NCI-H128 (cell line): ENCODE measurements around the gene CAPS.
"Not testable (repeated sequence)": the region's sequence is repeated elsewhere in the genome, so short reads cannot be mapped to it uniquely, and the experiment has no call there.

Source experiments
- DNase-seq: peaks from one replicate; lab custom pipeline; 2025; ENCODE audit not compliant: unreplicated experiment; lab: John Stamatoyannopoulos, UW

Gene CAPS

DNA sequence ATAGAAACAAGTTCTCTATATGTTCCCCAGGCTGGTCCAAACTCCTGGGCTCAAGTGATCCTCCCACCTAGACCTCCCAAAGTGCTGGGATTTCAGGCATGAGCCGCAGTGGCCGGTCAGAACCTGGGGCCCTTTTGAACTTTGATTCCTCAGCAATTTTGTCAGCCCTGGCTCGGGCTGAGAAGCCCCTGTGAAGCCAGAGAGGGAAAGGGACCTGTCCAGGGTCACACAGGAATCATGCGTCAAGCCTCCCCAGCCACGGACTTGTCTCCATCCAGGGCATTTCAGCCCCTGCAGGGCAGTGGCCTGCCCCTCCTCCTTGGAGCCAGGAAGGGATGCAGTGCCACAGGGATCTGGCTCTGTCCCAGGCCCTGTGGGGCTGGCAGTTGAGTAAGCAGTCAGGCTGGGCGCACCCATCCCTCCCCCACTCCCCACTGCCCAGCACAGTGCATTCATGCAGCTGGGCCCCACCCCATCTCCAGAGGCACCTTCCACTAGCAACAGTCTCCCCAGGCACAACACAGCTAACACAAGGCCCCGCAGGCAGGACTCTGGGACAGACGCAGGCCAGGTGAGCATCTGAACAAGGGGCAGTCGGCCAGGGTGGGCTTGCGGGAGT lies at the start of gene CAPS:
CAPS (plus strand) TSS at position 516 of the 619 bp plus-strand sequence. CDS start 153 bp downstream, outside the sequence.
- DNase-seq: no peak

DNA sequence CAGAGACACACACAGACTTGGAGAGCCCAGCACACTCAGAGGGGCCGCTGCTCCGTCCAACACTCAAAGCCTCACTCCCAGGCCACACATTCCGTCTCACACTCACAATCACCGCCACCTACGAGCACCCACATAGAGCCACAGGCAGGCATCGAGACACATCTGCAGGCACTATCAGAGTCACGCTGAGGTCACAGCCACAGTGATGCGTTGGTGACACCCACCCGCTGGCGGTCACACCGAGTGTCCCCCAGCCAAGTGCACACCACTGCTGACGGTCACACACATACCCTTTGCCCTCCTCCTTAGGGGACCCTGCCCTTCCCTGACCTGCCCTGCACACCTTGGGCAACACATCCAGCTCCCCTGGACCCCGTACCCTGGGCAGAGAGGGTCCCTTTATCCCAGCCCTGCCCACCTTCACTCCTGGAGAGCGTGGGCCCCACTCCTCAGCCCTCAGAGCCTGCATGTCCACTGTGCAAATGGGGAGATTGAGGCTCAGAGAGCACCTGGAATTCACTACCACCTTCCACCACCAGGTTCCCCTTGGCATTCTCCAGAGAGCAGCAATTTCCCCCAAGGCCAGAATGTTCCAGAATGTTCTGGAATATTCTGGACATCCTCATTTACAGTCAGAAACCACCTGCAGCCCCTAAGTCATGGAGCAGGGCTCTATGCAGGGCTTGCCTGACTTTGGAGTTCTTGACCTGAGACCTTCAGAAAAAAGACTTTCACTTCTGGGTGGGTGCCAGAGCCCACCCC lies 49.1 kb upstream of the CAPS start:
- no peak for DNase-seq

DNA sequence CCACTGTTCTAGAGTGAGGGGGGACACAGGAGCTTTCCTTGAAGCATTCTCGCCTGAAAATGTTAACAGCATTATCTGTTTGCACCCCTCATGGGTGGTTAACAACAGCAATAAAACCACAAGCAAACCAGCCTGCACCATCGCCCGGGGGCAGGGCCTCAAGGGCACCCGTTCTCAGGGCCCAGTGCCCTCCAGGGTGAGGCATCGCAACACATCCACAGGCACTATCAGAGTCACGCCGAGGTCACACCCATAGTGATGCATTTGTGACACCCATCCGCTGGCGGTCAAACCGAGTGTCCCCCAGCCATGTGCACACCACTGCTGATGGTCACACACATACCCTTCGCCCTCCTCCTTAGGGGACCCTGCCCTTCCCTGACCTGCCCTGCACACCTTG lies 48.3 kb upstream of the CAPS start:
- DNase-seq: no peak

DNA sequence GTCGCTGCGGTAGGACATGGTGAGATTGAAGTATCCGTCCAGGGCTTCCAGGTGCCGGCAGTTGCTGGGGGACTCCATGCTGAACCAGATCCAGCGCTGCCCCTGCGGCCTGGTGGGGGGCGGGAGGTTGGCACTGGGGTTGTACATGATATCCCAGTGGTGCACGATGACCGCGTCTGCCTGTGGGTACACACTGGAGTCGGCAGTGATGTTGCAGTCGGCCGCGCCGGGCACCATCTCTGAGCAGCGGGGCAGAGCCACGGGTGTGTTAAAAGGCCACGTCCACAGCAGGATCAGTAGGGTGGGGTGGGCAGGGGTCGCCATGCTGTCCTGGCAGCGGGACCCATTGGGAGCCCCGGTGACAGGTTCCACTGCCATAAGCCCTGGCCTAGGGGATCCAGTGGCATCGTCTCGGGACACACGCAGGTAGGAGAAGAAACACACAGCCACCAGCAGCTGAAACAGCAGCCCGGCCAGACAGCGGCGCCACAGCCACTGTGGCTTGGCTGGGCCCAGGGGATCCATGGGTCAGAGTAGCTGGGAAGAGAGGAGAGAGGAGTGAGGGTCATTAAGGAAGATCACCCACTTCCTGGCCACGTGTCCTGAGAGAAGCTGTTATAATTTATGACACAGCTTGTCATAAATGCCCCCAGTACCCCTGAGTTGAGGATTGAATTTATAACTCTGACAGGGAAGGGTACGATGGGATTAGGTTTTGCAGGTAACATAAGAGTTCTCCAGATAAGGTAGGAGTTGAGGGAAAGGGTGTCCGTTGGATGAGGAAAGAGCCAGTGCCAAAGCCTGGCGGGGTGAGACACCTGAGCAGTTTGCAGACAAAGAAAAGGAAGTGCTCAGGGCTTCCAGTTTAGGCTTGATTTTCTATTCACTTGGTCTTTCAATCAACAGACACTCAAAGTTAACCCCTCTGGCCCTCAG lies 46.6 kb upstream of the CAPS start:
- no peak for DNase-seq

DNA sequence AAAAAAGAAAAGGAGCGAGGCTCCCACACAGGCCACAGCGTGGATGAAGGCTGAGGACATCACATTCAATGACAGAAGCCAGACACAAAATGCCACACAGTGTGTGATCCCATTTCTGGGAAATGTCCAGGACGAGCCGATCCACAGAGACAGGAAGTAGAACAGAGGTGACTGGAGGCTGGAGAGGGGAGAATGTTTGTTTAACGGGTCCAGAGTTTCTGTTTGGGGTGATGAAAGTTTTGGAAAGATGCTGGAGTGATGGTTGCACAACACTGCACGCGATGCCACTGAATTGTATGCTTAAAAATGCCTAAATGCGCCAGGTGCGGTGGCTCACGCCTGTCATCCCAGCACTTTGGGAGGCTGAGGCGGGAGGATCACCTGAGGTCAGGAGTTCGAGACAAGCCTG lies 43.1 kb upstream of the CAPS start:
- no peak for DNase-seq

DNA sequence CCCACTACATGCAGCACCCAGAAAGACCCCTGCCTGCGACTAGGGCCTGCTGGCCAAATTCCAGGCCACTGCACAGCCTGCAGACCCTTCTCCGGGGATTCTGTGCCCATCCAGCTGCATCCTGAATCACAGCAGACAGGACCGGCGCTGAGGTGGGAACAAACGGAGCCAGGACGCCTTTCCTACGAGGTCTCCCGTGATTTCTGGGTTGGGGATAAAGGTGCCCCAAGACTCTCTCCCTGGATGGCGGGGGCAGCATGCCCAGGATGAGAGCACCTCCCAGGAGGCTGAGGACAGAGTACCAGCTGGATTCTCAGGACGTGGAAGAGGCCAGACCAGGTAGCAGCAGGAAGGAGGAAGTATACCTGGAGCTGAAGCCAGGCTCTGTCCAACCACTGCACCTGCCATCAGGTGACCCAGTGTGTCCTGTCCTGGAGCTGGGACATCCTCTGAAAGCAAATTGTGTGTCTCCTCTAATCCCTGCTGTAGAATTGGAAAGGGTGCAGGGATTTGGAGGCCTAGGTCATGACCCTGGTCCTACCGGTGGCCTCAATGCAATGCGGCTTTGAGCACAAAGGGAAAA lies 40.3 kb upstream of the CAPS start:
- DNase-seq: no peak

DNA sequence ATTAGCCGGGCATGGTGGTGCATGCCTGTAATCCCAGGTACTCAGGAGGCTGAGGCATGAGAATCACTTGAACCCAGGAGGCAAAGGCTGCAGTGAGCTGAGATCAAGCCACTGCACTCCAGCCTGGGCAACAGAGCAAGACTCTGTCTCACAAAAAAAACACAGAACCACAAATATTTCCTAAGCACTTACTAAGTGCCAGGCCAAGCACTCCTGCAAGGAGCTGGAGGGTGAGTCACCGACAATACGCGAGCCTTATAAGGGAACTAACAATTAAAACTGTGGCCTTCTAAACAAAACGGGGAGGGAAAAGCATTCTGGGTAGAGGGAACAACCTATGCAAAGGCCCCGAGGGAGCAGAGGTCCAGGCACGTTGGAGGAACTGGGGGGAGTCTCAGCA lies 39.6 kb upstream of the CAPS start:
- DNase-seq: not testable (repeated sequence)

DNA sequence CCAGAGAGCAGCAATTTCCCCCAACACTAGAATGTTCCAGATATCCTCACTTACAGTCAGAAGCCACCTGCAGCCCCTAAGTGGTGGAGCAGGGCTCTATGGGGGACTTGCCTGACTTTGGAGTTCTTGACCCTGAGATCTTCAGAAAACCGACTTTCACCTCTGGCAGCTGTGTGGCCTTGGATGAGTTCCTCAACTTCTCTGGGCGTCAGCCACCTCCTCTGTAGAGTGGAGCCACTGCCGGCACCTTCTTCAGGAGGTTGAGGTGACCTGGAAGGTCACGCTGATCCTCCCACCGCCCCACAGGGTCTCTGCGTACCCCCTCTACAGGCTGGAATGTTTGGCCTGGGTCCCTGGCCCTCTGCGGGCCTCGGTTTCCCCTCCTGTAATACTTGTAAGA lies 36.6 kb upstream of the CAPS start:
- DNase-seq: no peak

DNA sequence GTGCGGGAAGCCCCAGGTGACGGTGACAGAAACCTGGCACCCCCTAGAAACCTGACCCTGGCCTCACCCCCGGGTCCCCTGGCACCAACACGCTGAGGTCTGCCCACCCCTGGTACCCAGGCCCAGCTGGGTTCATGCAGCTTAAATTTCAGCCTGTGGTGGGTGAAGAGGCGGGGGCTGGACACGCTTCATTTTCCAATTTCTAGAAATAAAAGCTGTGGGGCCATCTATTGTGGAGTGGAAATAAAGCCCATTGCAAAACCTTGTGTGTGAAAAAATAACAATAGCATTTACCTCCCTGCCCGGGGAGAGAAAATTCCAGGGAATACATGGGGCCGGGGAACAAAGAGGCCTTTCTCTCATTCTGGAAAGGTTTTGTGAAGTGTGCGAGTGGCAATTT lies 36.2 kb upstream of the CAPS start:
- no peak for DNase-seq

DNA sequence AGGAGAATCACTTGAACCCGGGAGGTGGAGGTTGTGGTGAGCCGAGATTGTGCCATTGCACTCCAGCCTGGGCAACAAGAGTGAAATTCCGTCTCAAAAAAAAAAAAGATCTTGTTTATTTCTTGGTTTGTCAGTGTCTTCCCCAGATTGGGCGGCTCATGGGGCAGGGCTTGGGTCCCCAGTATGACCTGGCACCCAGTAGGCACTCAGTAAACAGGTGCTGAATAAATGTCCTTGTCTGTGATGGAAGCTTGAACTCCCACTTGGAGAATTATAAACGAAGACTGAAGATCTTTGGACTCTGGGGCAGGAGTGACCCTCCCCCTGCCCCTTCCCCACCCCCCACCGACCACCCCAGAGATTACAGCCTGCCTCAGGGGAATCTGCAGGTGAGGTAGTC lies 33.9 kb upstream of the CAPS start:
- no peak for DNase-seq

DNA sequence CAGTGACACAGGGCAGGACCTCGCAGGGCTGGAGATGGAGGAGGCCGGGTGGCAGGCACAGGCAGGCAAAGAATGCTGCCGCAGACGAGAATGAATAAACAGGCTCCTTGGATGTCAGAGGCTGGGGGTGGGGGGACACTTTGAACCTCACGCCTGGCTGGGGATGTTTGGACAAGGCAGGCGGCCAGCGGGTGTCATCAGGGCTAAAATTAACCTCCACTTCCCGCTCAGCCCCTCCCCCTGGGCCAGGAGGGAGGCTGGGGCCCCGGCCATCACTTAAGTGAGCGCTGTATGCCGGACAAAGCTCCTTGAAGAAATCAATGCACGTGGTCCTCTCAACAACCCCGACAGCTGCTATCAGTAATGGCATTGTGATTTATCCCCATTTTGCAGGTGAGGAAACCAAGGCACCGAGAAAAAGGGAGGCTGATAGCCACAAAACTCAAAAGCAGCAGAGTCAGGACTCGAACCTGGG lies 33.4 kb upstream of the CAPS start:
- no peak for DNase-seq

DNA sequence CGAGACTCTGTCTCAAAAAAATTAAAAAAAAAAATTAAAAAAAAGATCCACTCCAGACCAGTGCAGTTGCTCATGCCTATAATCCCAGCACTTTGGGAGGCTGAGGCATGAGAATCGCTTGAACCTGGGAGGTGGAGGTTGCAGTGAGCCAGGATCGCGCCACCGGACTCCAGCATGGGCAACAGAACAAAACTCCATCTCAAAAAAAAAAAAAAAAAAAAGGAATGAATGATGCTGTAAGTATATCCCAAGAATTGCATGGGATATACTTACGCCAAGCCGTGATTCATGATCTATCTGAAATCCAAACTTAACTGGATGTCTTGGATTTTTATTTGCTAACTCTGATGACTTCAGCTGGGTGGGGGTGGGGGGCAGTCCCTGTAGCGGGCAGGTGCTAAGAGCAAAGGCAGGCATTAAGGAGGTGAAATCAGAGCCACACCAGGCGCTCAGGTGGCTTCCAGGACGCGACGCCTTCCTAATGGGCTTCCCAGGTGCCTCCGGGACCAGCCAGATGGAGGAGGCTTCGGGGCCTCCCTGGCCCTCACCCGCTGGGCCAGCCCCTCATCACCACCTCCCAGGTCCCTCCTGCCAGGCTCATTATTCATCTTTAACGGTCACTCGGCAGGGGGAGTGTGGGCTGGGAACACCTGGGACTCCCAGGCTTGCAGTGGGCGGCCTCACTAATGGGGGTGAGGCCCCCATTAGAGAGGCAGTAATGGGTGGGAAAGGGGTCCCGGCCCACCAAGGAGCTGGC lies 32.3 kb upstream of the CAPS start:
- no peak for DNase-seq

DNA sequence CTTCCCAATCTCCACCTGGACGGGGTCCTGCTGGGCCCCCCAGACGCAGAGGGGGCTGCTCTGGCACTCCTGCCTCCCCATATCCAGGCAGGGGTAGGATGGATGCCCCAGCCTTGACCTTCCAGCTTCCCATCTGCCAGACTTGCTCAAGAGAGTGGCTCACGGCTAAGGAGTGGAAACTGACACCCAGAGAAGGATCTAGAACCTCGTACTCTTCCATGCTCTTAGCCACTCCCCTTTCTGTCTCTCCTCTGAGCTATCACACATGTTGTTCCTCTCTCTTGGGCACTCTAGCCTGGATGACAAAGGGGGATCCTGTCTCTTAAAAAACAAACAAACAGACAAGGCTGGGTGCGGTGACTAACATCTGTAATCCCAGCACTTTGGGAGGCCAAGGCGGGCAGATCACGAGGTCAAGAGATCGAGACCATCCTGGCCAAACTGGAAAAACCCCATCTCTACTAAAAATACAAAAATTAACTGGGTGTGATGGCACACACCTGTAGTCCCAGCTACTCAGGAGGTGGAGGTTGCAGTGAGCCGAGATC lies 31.6 kb upstream of the CAPS start:
- DNase-seq: no peak

DNA sequence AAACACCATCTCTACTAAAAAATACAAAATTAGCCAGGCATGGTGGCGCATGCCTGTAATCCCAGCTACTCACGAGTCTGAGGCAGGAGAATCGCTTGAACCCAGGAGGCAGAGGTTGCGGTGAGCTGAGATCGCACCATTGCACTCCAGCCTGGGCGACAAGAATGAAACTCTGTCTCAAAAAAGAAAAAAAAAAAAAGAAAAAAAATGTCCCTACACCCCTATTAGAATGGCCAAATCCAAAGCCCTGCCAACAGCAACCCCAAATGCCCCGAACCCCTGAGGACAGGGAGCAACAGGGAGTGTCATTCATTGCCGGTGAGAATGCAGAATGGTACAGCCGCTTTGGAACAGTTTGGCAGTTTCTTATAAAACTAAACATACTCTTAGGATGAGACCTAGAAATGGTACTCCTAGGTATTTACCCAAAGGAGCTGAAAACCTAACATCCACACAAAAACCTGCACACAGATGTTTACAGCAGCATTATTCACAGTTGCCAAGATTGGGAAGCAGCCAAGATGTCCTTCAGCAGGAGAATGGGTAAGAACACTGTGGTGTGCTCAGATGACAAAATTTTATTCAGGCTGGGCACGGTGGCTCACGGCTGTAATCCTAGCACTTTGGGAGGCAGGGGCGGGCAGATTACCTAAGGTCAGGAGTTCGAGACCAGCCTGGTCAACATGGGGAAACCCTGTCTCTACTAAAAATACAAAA lies 30.7 kb upstream of the CAPS start:
- DNase-seq: not testable (repeated sequence)

DNA sequence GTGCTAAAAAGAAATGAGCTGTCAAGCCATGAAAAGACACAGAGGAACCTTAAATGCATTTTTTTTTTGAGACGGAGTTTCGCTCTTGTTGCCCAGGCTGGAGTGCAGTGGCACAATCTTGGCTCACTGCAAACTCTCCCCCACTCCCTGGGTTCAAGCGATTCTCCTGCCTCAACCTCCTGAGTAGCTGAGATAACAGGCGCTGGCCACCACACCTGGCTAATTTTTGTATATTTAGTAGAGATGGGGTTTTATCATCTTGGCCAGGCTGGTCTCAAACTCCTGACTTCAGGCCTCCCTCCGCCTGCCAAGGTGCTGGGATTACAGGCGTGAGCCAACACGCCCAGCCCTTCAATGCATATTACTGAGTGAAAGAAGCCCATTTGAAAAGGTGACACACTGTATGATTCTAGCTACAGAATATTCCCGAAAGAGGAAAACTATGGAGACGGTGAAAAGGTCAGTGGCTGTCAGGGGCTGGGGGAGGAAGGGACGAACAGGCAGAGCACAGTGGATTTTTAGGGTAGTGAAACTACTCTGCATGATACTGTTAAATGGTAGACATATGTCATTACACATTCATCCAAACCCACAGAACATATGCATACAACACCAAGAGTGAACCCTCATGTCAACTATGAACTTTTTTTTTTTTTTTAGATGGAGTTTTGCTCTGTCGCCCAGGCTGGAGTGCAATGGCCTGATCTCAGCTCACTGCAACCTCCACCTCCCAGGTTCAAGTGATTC lies 29.8 kb upstream of the CAPS start:
- not testable (repeated sequence) for DNase-seq

DNA sequence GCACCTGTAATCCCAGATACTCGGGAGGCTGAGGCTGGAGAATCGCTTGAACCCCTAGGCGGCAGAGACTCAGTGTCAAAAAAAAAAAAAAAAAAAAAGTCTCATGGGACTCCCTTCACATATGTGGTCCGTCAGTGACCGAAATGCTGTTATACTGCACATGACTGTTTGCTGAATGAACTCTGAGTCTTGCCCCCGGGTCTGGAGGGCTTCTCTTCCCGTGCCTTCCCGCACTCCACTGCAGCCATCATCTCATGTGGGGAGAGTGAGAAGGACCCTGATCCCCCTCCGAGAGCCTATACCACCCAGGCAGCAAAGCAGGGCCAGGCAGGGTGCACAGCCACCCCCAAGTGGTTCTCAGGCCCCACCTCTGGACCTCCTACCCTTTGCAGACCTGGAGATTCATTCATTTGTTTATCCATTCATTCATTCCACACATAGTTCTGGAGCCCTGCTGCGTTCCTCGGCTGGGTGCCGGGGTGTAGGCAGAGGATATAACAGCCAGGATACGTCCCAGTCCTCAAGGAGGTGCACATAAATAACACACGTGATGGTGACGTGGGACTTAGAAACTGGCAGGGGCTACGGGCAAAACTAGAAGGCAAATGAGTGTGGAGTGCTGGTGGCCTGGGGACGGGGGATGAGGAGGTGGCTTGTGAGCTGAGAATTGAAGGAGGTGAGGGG lies 24.6 kb upstream of the CAPS start:
- DNase-seq: no peak

DNA sequence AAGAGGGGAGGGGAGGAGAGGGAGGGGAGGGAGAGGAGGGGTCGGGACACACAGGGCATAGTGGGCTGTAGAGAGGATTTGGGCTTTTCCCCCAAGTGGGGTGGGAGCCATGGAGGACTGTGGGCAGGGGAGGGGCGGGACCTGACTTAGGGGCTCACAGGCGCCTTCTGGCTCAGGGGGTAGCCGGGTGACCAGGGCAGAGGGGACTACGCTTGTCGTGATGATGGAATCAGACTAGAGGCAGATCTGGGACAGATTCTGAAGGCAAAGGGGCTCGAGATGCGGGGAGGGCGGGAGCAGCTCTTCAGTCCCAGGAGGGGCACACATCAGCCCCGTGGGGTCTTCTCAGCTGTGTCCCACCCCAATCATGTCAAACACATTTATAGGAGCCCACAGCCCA lies 24.0 kb upstream of the CAPS start:
- DNase-seq: no peak

DNA sequence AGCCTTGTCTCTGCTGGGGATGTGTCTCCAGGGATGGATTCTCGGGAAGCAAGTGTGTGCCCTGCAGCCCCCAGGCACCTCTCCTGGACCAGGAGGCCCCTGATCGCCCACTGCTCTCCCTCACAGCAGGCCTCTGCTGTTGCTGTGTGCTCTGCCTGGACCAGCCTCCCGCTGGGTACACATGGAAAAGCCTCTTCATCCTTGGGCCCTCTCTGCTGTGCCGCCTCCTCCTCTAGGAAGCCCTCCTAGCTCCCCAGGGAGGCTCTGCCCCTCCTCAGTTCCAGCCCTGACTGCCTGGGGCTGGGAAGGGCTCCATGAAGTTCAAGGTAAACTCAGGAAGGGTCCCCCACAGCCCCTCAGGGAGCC lies 22.5 kb upstream of the CAPS start:
- DNase-seq: no peak
